Stimulated activated CD4-positive, alpha-beta T cell treated with anti-CD3 and anti-CD28 coated beads, Interleukin-15, amount 100 ng/mL, for 1 hour (primary cell): Measurements from ENCODE around the gene ELMO3.

Experiments
- DNase-seq, 2 donors: peaks; one replicate each; pipeline ENCODE4 v3.0.0-alpha.2; 2020; ENCODE audit warnings: low read depth in 1 of 2, low spot score in 1 of 2

The ELMO3 gene

GRCh38 chr16:67181346-67181745 lies 17.6 kb upstream of the ELMO3 start:
- no peak for DNase-seq

- DNase-seq, result no peak
Measured at GRCh38 chr16:67182288-67182687, 16.6 kb upstream of the ELMO3 start.

- DNase-seq, result no peak
Measured at GRCh38 chr16:67183284-67183626, 15.7 kb upstream of the ELMO3 start.

GRCh38 chr16:67183627-67184452 lies 15.1 kb upstream of the ELMO3 start, which contains the start of gene MATCAP1:
MATCAP1 (minus strand) TSS chr16:67183963; CDS start chr16:67180610, 3,353 bp downstream.
- peak; percentile 77 to 84 for DNase-seq

GRCh38 chr16:67184453-67184994 lies 14.4 kb upstream of the ELMO3 start:
- DNase-seq, result no peak

- DNase-seq, result peak; percentile 61 to 76
Measured at GRCh38 chr16:67184995-67185650, 13.8 kb upstream of the ELMO3 start.

GRCh38 chr16:67185651-67186134 lies 13.2 kb upstream of the ELMO3 start:
- no peak for DNase-seq

- DNase-seq, result no peak
Measured at GRCh38 chr16:67186550-67186950, 12.4 kb upstream of the ELMO3 start.

GRCh38 chr16:67187175-67187890 lies 11.6 kb upstream of the ELMO3 start:
- DNase-seq, result no peak

GRCh38 chr16:67188323-67188722 lies 10.6 kb upstream of the ELMO3 start:
- no peak for DNase-seq

GRCh38 chr16:67188798-67189197 lies 10.1 kb upstream of the ELMO3 start:
- no peak for DNase-seq

- DNase-seq, result no peak
Measured at GRCh38 chr16:67190041-67190440, 8.9 kb upstream of the ELMO3 start, which contains the start of gene EXOC3L1. EXOC3L1 (minus strand) TSS chr16:67190136; CDS start chr16:67189676, 460 bp downstream.

GRCh38 chr16:67190448-67191399 lies 8.2 kb upstream of the ELMO3 start:
- DNase-seq, result no peak

GRCh38 chr16:67191411-67191994 lies 7.4 kb upstream of the ELMO3 start:
- DNase-seq, result no peak

- peak; percentile 71 to 80 for DNase-seq
Measured at GRCh38 chr16:67191995-67192681, 6.8 kb upstream of the ELMO3 start, which contains the start of gene E2F4. E2F4 (plus strand) TSS chr16:67192155; CDS start chr16:67192228, 73 bp downstream.

- DNase-seq, result no peak
Measured at GRCh38 chr16:67192781-67193361, 6.1 kb upstream of the ELMO3 start.

GRCh38 chr16:67193536-67193935 lies 5.4 kb upstream of the ELMO3 start:
- DNase-seq, result no peak

- DNase-seq, result no peak
Measured at GRCh38 chr16:67194260-67194659, 4.7 kb upstream of the ELMO3 start.

- no peak for DNase-seq
Measured at GRCh38 chr16:67195676-67196075, 3.3 kb upstream of the ELMO3 start.
